HK-2 (cell line): ENCODE results near the gene FKBP15.
A peak's percentile ranks its signal among the peaks of the same experiment; 100 is the strongest.

Experiments used
- DNase-seq: peaks from one replicate; pipeline ENCODE4 v3.0.0-alpha.2; 2018; ENCODE audit not compliant: unreplicated experiment

The FKBP15 gene

DNA sequence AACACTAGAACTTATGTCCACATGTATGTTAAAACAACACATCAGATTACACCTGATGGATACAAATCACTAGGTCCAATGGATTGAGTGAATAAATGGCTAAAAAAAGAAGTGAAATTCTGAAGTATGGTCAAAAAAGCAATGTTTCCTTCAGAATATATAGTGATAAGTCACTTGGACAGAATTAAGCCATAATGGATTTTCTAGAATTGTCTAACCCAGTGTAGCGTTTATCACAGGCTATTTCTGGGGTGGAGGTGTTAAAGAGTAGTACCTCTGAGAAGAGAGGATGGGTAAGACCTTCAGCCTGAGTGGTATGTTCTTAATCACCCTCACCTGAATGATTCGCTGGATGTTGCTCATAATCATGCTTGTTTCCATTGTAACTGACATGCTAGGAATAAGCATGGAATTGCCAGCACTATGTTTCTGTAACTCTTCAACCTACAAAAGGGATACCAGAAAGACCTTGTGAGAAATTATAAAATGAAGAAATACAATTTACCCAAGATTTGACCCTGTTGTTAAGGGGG is 37.1 kb downstream of the FKBP15 start:
- DNase-seq: no peak

DNA sequence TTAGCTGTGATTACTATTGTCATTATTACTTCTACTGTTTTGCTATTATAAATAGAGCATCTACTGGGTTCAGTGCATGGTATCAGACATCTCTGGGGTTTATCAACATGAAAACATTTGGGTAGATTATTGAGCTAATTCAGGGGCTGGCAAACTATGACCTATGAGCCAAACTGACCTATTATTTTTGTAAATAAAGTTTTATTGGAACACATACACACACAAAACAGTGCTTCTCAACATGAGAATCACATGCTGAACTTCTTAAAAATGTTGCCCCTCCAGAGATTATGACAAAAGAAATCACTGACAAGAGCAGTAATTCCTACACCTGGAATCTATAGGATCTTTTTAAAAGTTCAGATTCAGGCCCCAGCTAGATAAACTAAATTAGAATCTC is 39.9 kb downstream of the FKBP15 start:
- DNase-seq: no peak

DNA sequence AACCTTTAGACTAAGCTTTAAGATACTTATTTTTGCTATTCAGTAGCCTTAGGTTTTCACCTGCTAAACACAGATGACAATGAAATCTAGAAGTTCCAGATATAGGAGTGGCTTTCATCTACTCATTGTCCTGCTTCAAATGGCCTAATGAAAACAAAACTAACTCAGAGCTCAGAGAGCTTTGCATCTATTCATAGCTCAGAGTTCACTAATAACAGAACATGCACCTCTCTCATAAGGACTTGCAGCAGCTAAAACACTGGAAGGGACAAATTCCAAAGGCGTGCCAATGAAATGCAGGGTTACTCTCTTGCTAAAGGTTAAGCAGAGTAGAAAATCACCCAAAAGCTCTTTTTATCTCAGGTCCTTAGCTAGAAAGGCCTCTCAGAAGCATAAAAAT is 41.2 kb downstream of the FKBP15 start:
- DNase-seq: no peak

DNA sequence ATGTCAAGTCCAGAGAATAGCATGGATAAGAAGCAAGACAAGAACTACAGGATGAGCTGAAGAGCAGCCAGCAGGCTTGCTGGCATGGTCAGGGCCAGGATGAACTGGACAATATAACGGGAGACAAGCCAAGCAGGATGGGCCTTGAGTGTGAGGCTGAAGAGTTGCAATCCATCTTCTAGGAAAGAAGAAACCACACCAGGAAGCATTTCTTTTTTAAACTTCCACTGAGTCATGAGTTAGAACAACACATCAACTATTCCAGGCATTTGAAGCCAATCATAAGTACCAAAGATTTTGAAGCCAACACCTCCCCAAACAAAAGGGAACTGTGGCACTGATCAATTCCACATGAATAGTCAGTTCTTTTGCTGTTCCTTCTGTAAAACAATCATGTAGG is 43.0 kb downstream of the FKBP15 start:
- no peak for DNase-seq

DNA sequence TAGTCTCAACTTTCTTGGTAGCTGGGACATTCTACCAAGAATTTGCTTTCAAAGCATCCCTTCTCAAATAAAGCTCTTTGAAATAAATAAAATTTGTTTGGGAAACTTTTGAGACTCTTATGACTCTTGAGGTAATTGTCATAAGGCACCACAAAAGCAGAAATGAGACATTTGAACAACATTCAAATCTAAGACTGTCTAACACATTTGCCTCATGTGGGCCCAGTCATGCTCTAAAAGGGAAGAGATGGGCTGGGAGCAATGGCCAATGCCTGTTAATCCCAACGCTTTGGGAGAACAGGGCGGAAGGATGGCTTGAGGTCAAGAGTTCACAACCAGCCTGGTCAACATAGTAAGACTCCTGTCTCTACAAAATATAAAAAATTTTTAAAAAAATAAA is 43.8 kb downstream of the FKBP15 start:
- no peak for DNase-seq

DNA sequence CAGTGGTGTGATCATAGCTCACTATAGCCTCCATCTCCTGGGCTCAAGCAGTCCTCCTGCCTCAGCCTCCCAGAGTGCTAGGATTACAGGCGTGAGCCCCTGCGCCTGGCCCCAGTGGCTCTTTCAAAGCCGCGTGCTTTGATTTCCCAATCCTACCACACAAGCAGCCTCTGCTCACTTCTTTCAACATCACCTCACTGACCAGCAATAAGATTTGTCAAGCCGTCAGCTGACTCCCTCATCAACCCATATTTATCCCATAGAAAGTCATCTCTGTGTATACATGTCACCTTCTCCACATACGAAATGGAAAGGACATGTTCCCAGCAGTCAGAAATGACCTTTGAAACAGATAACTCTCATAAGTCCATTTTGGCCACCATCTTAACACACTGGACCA is 44.3 kb downstream of the FKBP15 start:
- DNase-seq: no peak

DNA sequence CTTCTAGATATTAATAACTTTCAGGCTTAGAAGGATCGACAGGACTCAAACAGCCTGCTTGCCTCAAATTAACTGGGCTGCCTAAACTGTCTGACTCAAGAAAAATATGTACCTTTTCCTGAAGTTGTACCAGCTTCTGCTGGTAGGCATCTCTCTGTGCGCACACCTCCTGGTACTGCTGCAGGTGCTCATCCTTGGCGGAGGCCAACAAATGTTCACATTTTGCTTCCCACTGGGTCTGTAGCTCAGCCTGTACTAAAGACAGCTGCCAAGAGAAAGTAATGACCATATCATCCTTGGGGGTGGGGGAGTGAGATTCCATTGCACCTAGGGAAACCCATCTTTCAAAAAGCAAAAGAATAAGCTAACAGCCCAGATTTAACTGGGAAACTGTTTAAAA is 47.7 kb downstream of the FKBP15 start:
- DNase-seq: no peak

DNA sequence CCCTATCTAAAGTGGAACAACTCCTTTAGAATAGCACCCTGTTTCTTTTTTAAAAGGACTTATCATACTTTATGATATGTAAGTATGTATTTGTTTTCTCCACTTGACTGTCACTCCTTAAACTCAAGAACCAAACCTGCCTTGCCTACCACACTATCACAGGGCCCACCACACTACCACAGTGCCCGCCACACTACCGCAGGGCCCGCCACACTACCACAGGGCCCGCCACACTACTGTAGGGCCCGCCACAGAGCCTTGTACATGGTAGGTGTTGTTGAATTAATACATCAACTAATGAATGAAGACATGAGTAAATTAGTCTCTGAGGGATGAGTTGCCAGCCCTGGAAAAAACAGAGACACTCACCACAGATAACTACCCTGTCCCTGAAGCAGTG is 52.3 kb downstream of the FKBP15 start:
- DNase-seq: no peak

DNA sequence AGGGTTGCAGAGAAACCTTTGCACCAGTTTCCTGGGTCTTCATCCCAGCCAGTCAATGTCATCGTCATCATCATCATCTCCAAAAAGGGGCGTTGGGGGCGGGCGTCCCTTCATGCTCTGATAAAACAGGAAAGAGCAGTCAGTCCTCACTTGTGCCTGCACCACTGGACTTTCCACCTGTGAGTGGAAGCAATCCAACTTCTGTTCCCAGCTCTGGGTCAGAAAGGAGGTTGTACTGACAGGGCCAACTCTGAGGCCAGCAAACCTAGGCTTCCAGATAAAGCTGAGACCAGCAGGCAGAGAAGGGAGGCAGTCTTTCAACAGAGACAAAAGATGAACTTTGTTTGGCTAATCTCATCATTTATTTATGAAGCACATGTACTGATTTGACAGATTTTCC is 55.0 kb downstream of the FKBP15 start:
- no peak for DNase-seq

DNA sequence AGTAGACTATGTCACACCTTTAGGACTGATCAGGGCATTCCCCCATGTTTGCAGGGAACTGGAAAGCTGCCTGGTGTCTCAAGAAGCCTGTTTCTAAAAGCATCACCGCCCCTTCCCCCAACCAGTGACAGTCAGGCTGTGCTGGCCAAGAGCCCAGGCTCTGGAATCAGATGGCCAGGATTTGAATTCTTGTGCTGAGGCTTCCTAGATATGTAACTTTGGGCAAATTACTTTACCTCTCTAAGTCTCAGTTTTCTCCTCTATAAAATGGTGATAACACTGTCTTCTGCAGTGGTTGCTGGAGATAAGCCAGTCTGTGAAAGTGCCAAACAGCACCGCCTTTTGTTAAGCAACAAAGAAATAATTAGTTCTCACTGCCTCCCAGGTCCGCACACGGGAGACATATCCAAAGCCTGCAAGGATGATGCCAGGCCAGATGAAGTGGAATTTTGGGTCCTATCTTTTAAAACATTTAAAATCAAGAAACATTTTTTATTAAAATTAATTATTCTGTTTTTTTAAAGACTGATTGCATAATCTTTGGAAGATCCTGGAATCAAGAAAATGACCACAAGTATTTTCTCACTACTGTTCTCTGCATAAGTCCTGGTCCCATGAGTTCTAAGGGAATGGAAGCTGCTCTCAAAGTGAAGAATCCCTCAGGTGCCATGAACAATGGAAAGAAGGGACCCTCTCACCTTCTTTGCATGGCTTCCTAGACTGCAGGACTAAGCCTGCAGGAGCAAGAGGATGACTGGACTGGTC is 56.4 kb downstream of the FKBP15 start:
- no peak for DNase-seq

DNA sequence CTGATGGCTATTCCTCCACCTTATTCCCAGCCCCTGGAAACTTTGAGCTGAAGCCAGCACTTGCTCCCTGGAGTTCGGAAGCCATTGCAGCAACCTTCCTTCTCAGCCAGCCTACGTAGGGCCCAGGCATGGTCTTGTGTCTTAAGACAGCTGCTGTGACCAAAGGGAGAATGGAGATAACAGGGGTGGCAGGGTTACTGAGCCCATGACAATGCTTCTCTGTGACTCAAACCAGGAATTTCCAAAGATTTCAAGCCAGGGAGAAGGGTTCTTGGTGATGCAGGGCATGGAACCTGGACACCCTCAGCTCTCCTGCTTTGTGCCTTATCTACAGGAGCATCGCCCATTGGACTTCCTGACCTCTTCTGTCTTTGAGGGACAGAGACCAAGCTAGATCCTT is 58.1 kb downstream of the FKBP15 start:
- no peak for DNase-seq

DNA sequence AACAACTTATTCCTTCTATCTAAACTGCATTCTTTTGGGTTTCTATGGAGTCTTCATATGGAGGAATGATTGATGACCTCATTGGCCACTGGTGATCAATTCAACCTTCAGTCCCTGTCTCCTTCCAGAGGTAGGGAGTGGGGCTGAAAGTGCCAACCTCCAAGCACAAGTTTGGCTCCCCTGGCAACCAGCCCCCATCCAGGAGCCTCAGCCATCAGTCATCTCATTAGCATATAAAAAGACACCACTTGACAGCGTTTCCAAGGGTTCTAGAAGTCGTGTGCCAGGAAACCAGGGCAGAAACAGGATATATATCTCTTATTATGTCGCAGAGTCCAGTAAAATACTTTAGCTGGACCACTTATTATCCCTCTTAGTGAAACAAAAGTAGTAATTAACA is 60.5 kb downstream of the FKBP15 start:
- DNase-seq: no peak

DNA sequence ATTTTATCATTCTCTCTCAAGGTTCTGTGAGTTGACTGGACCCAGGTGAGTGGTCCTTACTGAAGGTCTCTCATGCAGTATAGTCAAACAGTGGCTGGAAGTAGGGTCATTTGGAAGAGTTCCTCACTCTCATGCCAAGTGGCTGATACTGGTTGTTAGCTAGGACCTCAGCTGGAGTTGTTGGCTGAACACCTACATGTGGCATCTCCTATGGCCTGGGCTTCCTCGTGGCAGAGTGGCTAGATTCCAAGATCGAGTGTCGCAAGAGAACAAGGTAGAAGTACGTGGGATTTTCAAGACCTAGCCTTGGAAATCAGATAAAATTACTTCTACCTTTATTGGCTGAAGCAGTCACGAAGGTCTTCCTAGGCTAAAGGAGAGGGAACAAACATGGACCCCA is 62.6 kb downstream of the FKBP15 start:
- no peak for DNase-seq

DNA sequence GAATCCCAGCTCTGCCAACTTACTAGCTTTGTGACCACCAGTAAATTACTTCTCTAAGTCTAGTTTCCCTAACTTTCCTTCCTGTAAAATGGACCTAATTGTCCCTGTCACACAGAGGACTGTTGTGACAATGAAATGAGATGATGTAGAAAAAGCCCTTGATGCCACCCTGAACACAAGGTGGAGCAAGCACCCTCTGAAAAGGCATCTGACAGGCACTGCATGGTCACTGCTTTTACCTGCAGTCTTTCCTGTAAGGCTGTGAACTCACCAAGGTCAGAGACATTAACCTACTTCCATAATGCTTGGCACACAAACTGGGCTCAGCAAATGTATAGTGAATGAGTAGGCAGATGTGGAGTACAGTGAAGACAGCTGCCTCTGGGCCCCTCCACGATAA is 64.2 kb downstream of the FKBP15 start:
- no peak for DNase-seq

DNA sequence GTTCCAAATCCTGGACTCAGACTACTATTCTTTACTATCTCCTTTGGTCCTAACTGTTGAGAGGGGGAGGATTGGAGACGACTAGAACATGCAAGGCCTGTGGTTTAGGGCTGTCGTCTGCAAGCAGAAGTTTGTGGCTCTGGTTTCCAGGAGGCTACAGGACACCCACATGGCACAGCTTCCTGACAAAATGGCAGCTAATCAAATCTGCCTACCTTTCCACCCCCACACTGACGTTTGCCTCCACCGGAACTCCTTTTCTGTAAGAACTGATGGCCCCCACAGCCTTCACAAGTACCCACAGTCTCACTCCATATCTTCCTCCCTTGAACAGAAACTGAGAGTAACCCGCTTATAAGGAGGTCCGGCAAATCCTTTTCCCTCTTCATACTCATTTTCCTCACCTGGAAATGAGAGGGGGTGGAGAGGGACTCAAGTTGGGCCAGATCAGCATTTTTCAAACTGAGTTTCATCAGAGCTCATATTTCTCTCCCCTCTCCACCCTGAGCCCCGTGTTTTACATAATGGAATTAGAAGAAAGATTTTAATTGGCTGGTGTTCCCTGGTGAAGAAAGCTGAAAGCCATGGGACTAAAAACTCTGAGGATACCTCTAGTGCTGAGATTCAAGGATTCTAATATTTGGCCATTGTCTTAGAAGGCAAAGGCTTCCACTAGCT is 65.0 kb downstream of the FKBP15 start:
- DNase-seq: no peak

DNA sequence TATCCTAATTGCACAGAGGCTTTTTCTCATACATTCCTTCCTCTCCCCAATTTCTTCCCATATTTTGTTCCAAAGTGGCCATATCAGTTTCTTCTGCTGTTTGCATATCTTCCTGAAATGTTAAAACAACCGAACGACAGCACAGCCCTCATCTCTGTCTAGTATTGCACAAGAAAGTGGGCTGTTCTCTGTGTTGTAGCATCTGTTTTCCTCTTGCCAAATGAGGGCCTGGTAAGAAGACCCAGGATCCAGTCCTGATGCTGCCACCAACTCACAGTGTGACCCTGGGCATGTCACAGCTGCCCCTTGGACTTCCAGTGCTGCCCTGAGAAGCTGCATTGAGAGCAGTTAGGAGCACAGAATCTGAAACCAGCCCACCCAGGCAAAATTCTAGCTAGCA is 66.1 kb downstream of the FKBP15 start:
- DNase-seq: no peak

DNA sequence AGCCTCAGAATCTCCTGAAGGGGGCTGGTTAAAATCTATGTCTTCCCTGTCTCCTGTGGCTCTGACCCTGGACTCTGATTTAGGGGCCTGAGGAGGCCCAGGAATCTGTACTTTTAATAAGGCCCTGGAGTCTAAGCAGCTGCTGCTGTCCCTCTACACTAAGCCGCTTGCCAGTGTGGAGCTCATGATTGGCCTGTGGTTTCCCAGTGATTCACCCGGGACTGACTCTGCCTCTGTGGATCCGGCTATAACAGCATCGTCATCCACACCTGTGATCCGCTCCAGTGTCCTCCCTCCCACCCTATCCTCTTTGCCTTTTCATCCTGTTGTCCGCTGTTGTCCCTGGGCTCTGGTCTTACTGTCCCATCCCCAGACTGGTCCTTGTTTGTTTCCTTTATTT is 66.6 kb downstream of the FKBP15 start:
- DNase-seq: peak; percentile 70

DNA sequence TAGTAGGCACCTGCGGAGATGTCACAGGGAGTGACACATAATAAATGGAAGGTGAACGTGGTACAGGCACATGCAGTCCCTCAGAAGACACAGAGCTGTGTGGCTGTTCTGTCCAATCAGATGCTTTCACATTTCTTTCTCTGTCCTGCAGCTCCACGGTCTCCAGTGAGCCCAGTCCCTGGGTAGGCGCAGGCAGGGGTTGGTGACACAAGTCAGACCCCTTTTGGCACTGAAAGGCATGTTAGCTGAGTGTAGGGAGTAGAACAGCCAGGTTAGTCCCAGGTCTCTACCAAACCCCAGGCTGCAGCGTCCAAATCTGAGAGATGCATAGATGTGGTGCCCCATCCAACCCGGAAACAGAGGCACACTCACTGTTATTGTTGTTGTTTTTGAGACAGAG is 67.5 kb downstream of the FKBP15 start:
- no peak for DNase-seq

DNA sequence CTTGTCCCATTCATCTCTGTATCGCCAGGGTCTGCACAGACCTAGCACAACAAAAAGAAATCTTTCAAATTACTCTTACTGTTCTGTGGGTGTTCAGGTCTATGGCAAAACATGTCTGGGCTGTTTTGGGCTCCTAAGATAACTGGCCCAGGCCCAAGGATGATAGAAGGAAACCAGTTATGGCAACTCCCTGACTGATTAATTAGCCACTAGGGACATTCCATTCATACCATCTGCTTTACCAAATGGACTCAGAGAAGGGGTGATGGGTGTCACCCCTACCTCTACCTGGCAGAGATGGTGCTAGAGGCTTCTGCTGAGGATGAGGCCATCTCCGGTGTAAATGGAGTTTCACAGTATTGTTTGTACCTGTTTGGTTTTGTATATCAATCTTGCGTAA is 68.4 kb downstream of the FKBP15 start:
- no peak for DNase-seq

DNA sequence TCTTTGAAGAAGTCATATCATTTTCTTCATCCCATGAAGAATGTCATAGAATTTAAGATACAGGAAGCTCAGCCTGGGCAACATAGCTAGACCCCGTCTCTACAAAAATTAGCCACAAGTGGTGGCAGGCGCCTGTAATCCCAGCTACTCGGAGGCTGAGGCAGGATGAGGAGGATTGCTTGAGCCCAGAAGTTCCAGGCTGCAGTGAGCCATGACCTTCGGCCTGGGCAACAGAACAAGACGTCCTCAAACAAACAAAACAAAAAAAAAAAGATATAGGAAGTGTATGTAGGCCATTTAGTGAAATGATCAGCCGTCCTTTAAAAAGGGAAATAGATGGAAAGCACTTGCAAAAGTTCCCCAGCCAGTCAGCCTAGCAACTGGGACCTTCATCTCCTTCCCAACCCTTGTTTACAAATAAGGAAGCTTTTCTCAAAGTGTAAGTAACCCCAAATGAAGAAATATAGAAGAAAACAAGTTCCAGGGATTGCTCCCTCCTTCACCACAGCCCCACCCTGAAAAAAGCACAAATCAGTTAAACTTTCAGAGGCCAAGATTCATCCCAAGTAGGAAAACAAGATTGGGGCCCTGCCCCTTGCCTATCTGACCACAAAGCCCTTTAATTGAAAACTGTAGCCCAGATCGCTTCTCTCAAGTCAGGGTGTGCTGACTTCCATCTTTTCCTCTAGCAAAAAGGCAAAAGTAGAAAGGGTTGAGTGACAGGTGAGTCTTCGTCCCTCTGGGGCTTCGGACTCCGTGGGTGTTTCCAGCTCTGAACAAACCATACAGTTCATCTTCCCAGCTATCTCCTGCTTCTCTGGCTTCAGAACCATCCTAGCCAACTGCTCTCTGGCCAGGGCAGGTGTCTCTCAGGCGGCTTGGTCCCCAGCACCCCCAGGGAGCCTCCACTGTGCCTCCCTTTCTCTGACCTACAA is 69.1 kb downstream of the FKBP15 start:
- DNase-seq: no peak

DNA sequence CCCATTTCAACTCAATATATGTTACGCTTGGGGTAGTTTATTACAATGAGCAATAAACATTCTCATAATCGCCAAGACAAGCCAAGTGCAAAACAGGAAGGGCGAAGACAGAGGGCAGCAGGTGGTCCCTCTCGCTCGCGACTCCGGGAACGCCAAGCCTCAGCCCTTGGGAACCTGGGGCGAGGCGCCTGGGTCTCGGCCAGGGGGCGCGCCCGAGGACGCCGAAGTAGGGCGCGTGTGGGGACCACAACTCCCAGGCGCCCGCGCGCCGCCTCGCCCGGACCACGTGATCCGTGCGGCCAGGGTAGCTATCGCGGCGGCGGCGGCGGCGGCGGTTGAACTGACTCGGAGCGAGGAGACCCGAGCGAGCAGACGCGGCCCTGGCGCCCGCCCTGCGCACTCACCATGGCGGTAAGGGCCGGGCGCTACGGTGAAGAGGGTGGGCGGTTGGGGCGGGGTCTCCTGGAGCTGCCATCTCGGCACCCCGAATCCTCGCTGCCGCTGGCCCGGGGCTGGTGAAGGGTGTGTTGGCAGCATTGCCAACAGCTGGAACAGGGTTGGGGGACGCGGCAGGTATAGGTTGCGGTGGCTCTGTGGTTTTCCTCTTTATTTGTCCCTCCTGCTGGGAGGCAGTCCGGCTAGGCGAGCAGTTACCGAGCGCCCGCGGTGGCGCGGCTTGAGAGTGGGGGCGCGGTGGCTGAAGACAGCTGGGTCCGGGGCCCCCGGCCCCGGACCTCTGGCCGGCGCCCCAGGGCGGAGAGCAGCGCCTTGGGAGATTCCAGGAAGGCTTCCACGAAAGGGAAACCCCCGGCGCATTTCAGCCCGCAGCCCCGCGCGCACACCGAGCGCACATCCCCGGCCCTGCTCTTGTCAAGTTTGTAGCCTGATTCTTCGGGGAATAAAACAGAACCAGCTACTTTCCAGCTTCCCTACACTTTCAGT is 70.1 kb downstream of the FKBP15 start, which contains the start of gene SLC31A2:
SLC31A2 (plus strand) TSS at position 338 of the 942 bp plus-strand sequence; CDS start at position 406, 68 bp downstream.
- peak; percentile 87 for DNase-seq
